ENCODE results near the gene HMX1.

HMX1 gene

GRCh38 chr4:8871417-8872401 lies at the start of gene HMX1:
TSS of gene HMX1 (minus strand) at chr4:8871839. CDS start at chr4:8871614, 225 bp downstream.
- DNase-seq (ENCODE audit: extremely low read depth, low read depth), result no peak
- no peak within 1 kb of the TSS for H3K4me3 ChIP-seq (replicated peaks; ENCODE audit: low read depth, low read length)
- TF ChIP-seq CTCF (IDR thresholded peaks at IDR 0.05; ENCODE audit: low read depth, low read length, missing control alignments), result no peak

- TF ChIP-seq CTCF (IDR thresholded peaks at IDR 0.05; ENCODE audit: low read depth, low read length, missing control alignments), result no peak
- no peak for DNase-seq (ENCODE audit: extremely low read depth, low read depth)
- H3K4me3 ChIP-seq (replicated peaks; ENCODE audit: low read depth, low read length), result no peak overlapping the region
Observed at GRCh38 chr4:8920969-8921368, 49.3 kb upstream of the HMX1 start.

- TF ChIP-seq CTCF (IDR thresholded peaks at IDR 0.05; ENCODE audit: low read depth, low read length, missing control alignments), result no peak
- no peak overlapping the region for H3K4me3 ChIP-seq (replicated peaks; ENCODE audit: low read depth, low read length)
Observed at GRCh38 chr4:8920289-8920965, 48.8 kb upstream of the HMX1 start.

GRCh38 chr4:8919651-8920288 lies 48.1 kb upstream of the HMX1 start:
- H3K4me3 ChIP-seq (replicated peaks; ENCODE audit: low read depth, low read length), result no peak overlapping the region
- no peak for TF ChIP-seq CTCF (IDR thresholded peaks at IDR 0.05; ENCODE audit: low read depth, low read length, missing control alignments)
- no peak for DNase-seq (ENCODE audit: extremely low read depth, low read depth)

More at GRCh38 chr4:8920289-8920965, 48.8 kb upstream of the HMX1 start:
- DNase-seq (ENCODE audit: extremely low read depth, low read depth), result no peak

GRCh38 chr4:8917868-8918783 lies 46.5 kb upstream of the HMX1 start:
- DNase-seq (ENCODE audit: extremely low read depth, low read depth), result peak; percentile 10
- H3K4me3 ChIP-seq (replicated peaks; ENCODE audit: low read depth, low read length), result no peak overlapping the region
- peak; percentile 84 for TF ChIP-seq CTCF (IDR thresholded peaks at IDR 0.05; ENCODE audit: low read depth, low read length, missing control alignments)
